Raji (cell line): ENCODE results near the gene FSTL5.

ENCODE experiments used
- POLR2A ChIP-seq: IDR thresholded peaks from 2 replicates; pipeline ENCODE4 v1.6.1; 2011; ENCODE audit warnings: low read depth, low read length, control low read depth; ENCODE audit not compliant: insufficient read depth

FSTL5 gene

GRCh38 chr4:162163892-162164759 is at the start of gene FSTL5:
TSS of gene FSTL5 (minus strand) at chr4:162164000. CDS start at chr4:162111396, 52,604 bp downstream.
- no peak for TF ChIP-seq POLR2A

DNA sequence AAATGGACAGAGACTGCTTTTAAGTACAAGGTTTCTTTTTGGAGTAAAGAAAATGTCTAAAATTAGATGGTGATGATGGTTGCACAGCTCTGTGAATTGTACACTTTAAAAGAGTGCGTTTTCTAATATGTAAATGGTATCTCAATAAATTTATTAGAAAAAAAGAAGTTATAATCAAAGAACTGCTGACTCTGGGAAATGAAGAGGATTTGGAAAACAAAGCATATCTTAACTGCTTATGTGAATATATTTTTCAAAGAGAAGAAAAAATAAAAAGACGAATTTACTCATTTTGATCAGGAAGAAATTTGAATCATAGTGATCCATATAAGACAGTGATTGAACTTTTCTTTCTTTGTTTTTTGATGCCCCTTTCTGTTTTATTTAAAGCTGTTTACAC is 45.9 kb upstream of the FSTL5 start:
- TF ChIP-seq POLR2A: no peak

- TF ChIP-seq POLR2A: no peak
Observed at GRCh38 chr4:162201673-162202072, 37.9 kb upstream of the FSTL5 start.

DNA sequence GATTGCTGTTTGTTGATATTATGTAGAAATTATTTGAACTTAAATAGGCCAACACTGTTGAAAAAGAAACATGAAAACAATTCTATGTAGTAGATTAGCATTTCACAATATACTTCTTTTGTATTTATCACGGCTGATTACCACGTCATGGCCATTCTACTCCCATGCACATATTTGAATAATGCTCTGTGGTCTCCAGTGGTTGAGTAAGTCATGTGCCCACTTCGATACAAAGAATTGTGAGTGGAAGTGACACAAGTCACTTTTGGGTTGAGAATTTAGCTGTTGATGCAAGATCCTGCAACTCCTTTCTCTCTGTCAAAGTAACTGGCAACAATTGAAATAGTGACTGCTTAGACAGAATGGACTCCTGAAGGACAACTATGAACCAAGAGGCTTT is 6.7 kb upstream of the FSTL5 start:
- no peak for TF ChIP-seq POLR2A

GRCh38 chr4:162164906-162165510 is 1.2 kb upstream of the FSTL5 start:
- no peak for TF ChIP-seq POLR2A

- TF ChIP-seq POLR2A: no peak
Observed at GRCh38 chr4:162162672-162163071, 1.1 kb downstream of the FSTL5 start.

GRCh38 chr4:162157241-162157640 is 6.6 kb downstream of the FSTL5 start:
- TF ChIP-seq POLR2A: no peak

DNA sequence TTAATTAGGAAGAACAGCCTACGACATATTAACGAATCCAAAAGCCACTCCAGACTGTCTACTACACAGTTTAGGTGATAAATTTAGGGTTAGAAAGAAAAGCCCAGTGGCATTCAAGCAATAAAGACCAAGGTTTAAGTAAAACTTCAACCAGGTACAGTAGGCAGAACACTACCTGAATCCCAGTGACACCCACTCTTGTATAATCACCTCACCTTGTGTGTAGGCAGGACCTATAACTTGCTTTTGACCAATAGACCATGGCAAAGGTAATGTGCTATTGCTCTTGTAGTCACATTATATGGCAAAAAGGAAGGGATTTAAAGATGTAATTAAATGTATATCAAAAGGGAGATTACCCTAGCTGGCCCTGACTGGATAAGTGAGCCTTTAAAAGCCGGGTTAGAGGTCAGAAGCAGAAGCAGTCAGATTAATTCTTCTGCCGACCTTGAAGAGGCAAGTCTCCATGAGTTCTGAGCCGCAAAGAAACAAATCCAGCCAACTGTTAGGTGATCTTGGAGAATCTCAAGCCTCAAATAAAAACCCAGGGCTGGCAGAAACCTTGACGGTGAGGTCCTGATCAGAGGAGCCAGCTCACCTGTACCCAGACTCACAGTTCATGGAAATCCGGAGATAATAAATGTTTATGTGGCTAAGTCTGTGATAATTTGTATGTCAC is 8.8 kb downstream of the FSTL5 start:
- no peak for TF ChIP-seq POLR2A

- no peak for TF ChIP-seq POLR2A
Observed at GRCh38 chr4:162151850-162152249, 11.9 kb downstream of the FSTL5 start.

- TF ChIP-seq POLR2A: no peak
Observed at GRCh38 chr4:162151386-162151785, 12.4 kb downstream of the FSTL5 start.

- TF ChIP-seq POLR2A: no peak
Observed at GRCh38 chr4:162149644-162150043, 14.2 kb downstream of the FSTL5 start.

DNA sequence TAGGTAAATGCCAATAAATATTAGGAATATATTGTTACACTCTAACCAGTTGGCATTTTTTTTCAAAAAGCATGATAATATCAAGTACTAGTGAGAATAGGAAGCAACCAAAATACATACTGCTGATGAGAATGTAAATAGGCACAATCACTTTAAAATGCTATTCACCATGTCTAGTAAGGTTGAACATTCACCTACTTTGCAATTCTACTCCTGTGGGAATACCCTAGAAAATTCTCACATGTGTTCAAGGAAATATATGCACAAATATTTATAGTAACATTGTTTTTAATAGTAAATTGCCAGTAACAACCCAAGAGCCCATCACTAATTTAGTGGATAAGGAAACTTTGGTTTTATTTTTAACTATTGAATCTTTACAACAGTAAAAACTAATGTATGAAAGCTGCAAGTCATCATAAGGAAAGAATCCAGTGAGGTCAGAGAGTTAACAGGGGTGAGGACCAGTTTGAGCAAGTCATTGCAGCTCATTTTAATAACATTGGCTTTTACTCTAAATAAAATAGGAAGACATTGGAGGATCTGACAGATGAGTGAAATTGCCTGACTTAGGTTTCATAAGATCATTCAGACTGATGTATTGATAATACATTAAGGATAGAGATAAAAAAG is 23.6 kb downstream of the FSTL5 start:
- no peak for TF ChIP-seq POLR2A

GRCh38 chr4:162139412-162139811 is 24.4 kb downstream of the FSTL5 start:
- TF ChIP-seq POLR2A: no peak

GRCh38 chr4:162131256-162131655 is 32.5 kb downstream of the FSTL5 start:
- no peak for TF ChIP-seq POLR2A

DNA sequence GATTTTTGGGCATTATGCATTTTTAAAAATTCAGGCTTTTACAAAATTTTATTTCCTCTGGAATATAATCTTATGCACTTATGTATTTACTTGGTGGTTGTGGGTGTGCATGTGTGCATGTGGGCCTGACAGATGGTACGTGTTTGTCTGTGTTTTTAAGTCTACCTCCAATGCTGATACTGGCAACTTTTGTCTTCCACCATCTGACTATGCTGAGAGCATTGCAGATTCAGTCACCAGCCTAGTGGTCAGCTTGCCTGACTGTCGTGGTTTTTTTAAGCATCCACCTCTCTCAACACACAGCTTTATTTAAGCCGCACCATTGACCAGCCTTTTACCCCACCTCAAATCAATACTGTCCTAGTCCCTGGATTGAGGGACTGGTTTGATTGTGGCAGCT is 37.1 kb downstream of the FSTL5 start:
- TF ChIP-seq POLR2A: no peak
